LHCN-M2 (cell line): Measurements from ENCODE around the gene SLC25A22. TPM values are rescaled to one million over a fixed set of nuclear protein-coding genes. Genes with fewer than 3 reads are reported as not detected.

ENCODE experiments used
- DNase-seq: peaks from one replicate; pipeline ENCODE4 v3.0.0-alpha.2; 2012; ENCODE audit warnings: low read depth
- total RNA-seq: library from RNA; depleted of rRNA; stranded (reverse); fragments of >200 nt; gene quantifications from 2 replicates; pipeline ENCODE4 v1.2.3, GENCODE V29; 2014

The SLC25A22 gene
- total RNA-seq, 1 experiment from 2014 or later: 18.5 TPM

GRCh38 chr11:834371-835316 is 36.6 kb upstream of the SLC25A22 start:
- peak; percentile 92 for DNase-seq

DNA sequence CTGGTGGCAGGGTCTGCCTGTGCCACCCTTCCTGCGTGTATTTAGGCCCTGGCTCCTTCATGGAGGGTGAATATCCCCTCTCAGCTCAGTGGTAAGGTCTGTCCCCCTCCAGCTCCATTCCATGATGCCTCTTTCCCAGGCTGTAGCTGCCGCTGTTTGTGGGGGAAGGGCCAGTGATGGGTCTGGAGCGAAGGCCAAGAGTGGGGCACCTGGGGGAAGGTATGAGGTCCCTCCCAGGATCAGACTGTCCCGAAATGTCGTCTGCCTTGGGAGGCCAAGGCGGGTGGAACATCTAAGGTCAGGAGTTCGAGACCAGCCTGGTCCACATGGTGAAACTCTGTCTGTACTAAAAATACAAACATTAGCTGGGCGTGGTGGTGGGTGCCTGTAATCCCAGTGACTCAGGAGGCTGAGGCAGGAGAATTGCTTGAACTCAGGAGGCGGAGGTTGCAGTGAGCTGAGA is 35.8 kb upstream of the SLC25A22 start:
- DNase-seq: peak; percentile 48

- no peak for DNase-seq
These were observed 35.2 kb upstream of the SLC25A22 start for GRCh38 chr11:833114-833791.

- DNase-seq: peak; percentile 70
These were observed 34.5 kb upstream of the SLC25A22 start, which contains the start of gene CD151 for GRCh38 chr11:832529-833113. CD151 (plus strand) TSS chr11:832952; CDS start chr11:836070, 3,118 bp downstream.

GRCh38 chr11:831961-832528 is 34.0 kb upstream of the SLC25A22 start:
- DNase-seq: no peak

DNA sequence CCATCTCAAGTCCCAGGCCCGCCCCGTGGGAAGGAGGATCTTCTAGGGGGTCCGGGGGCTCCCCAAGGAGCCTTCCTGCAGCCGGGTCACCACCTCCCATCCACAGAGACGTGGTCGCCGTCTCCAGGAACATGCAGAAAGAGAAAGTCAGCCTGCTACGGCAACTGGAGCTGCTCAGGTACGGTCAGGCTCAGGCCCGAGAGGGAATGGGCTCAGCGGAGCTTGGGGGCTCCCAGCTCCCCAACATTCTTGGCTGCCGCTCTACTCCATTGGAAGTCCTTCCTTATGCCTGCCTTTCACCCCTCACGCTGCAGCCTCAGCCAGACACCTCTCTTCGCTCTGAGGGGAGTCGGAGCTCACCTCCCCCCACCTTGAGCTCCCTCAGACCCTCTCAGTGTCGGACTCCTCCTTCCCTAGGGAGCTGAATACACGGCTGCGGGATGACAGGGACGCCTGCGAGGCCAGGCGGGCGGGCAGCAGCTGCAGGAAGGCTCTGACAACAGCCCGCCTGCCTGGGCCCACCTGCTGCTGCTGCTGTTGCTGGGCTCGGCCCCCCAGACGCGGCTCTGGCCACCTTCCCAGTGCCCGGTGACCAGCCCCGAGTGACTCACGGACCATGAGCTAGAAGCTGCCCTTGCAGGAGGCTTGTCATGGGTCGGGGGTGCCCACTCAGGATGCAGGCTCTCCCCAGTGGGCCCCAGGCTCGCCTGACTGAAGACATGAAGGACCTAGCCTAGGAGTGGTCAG is 33.2 kb upstream of the SLC25A22 start:
- peak; percentile 93 for DNase-seq

GRCh38 chr11:830295-831117 is 32.4 kb upstream of the SLC25A22 start:
- DNase-seq: no peak

DNA sequence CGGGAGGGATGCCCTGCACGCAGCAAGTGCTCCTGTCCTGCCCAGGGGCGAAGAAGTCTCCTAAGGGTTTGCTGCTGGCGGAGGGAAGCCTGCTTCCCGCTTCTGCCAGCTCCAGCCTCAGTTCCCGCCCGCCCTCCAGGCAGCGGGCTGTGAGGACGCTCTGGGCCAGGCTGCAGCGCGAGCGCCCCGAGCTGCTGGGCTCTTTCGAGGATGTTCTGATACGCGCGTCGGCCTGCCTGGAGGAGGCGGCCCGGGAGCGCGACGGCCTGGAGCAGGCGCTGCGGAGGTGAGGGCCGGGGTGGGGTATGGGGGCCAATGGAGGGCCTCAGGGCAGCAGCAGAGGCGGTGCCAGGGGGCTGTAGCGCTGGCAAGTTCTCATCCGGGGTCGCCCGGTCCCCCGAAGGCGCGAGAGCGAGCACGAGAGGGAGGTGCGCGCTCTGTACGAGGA is 31.8 kb upstream of the SLC25A22 start:
- no peak for DNase-seq

DNA sequence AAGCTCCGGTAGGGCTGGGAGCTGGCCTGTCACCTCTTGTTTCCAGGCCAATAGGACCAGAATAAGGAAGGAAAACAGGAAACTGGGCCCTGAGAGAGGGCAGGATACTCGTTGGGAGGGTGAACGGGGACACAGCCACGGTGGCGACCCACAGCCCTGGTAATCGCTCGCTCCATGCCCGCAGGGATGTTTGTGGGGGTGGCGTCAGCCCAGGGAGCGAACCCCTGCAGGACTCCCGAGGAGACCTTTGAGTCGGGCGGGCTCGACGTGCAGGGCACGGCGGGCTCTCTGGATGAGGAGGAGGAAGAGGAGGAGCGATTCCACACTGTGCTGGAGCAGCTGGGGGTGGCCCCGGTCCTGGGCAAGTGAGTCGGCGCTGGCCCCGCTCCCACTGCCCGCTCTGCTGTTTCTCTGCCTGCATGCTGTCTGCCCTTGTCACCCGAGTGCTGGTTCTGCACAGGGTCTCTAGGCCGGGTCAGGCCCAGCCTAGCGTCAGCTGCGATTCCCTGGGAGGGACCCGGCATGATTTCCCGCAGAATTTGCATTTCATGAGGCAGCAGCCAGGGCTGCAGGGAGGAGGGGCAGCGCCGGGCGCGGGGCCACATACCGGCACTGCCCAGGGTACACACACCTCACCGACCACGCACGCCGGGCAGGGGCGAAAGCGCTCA is 31.2 kb upstream of the SLC25A22 start:
- no peak for DNase-seq

DNA sequence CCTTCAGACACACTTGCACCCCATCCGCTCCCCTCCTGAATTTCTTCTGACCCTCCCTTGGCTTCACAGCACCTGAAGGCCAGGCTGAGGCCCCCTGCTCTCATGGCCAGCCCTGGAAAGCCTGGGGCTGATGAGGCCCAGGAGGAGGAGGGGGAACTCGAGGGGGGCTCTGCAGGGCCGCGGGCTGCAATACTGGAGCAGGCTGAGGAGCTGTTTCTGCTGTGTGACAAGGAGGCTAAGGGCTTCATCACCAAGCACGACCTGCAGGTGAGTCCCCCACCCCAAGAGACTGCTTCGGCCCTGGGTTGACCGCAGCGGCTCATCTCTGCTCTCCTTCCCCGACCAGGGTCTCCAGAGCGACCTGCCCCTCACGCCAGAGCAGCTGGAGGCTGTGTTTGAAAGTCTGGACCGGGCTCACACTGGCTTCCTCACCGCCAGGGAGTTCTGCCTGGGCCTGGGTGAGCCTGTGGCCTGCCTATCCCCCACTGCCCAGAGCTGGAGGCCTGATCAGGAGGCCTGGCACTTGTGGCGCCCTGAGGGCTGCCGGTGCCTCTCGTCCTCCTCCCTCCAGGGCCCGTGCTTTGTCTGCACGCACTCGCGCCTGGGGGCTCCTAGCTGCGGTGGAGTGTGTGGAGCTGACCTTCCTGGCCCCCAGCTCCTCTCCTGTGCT is 30.6 kb upstream of the SLC25A22 start:
- no peak for DNase-seq

DNA sequence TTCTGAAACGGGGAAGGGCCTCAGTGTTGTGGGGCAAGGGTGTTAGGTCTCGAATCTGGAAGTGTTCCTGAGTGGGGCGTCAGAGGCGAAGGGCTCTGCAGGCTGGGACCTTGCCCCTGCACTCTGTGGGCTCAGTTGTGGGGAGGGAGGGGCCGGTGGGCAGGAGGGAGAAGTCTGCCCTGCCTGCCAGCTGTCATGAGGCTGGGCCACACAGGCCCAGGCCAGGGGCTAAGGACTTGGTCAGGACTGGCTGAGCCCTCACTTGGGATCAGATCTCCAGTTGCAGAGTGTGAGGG is 29.8 kb upstream of the SLC25A22 start, which contains the start of gene CRACR2B:
Gene CRACR2B (plus strand): TSS at position 23 of the 296 bp plus-strand sequence. CDS start 689 bp downstream, outside the sequence.
- DNase-seq: no peak

DNA sequence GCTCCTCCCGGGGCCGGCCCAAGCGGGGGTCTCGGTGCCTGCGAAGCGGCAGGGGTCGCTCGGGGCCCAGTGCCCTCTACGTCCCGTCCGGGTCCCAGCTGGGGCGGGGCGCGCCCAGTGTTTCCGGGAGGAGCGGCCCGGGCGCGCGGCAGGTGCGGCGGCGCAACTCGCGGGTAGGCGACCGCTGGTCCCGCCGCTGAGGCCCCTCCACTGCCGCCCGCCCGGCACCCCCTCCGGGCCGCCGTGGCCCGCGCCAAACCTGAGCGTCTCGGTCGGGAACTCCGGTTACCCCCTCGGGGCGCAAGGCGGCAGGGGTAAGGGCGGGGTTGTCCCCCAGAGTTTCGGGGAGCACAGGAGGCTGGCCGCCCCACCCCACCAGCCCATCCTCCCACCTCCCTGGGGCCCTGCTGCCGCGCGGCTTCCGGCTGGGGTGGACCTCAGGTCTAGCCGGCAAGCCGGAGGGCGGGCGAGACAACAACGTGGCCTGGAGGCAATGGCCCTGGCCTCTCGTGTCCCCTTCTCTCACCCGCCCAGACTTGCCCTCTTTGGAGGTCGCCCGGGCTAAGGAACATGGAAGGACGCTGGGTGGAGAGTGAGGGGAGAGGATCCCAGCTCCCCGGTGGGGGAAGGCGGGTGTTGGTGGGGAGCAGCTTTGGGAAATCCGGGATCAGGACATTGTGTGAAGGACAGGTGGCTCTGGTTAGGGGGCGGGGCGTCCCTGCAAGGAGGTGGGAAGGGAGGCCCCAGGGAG is 29.2 kb upstream of the SLC25A22 start:
- DNase-seq: no peak

DNA sequence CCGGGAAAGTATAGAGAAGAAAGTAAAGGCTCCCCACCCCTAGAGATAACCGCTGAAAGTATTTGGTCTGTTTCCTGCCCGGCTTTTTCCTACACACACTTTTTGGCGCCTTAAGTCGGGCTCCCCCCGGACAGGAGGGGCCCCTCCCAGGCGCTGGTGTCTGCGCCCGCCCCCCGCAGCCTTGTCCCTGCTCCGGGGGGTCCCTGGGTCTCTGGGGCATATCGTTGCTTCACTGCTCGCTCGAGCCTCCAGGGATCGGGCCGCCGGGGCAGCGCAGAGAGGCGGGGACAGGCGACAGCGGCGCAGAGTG is 28.7 kb upstream of the SLC25A22 start:
- DNase-seq: no peak

- DNase-seq: no peak
These were observed 28.1 kb upstream of the SLC25A22 start for GRCh38 chr11:826227-826621.

DNA sequence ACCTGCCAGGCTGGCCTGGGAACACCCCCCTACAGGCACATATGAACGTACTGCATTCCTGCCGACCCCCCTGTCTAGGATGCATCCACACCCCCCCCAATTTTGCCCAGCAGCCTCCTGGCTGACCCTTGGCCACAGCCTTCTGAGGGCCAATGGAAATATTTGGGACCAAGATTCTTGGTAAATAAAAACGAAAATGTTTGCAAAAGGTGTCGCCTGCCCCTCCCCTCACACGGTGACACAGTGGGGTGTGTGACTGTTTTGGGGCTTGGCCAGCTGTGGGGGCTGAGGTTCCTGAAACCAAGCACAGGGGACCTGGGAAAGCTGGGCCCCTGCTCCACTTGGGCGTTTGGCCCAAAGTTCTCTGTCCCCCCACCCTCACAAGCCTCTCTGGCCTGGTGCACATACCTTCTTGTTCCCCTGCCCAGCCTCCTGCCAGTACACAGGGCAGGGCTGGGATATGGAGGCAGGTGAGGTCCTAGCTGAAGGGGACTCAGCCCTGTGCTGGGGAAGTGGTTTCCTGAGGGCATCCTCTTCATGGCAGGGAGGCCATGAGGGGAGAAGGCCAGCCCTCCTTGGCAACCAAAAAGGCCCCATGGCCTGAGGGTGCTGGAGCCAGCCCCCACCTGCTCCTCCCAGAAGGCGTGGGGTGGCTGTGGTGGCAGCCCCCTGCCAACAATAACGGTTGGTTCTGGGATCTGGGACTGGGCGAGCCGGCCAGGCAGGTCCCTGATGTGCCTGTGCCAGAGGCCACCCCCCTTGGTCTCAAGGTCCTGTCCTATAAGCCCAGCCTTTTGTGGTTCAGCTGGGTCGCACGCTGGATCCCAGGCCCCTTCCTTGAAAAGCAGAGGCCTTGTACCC is 27.5 kb upstream of the SLC25A22 start:
- DNase-seq: no peak

GRCh38 chr11:824942-825341 is 26.9 kb upstream of the SLC25A22 start:
- DNase-seq: no peak

GRCh38 chr11:824292-824880 is 26.3 kb upstream of the SLC25A22 start:
- no peak for DNase-seq
